Panc1 (cell line): ENCODE results near the gene CISTR. TPM values are rescaled to one million over a fixed set of nuclear protein-coding genes. Genes with fewer than 3 reads are reported as not detected.

Experiments used
- ATAC-seq: fragments of 200-7000 bp; cut with Tn5 transposase; 2 replicates; pipeline ENCODE4 v1.9.1; 2020; ENCODE audit warnings: mild to moderate bottlenecking, moderate library complexity
- BruUV-seq: library from RNA; stranded (reverse); fragments of 400-500 nt; replicated peaks from 2 replicates; lab custom pipeline; 2021; lab: Mats Ljungman, UMichigan
- CTCF ChIA-PET: fragments of 300-600 bp; sonication (Branson Sonifier 250); formaldehyde crosslinking; loops from one replicate; lab custom pipeline; 2022; ENCODE audit warnings: antibody characterized with exemption; lab: Charles Lee
- POLR2A ChIA-PET: fragments of 300-600 bp; sonication (Branson Sonifier 250); formaldehyde crosslinking; loops from one replicate; lab custom pipeline; 2022; ENCODE audit warnings: antibody characterized with exemption; lab: Charles Lee
- DNase-seq: peaks from one replicate; pipeline ENCODE4 v3.0.0-alpha.2; 2010; ENCODE audit warnings: low read depth, low spot score
- H3K27ac ChIP-seq: 2 replicates; pipeline ENCODE4 v1.5.1; 2011; ENCODE audit warnings: mild to moderate bottlenecking, low read length, inconsistent platforms
- H3K27me3 ChIP-seq: fragments of 200-500 bp; sonication (Bioruptor generic); 2 replicates; pipeline ENCODE4 v1.6.0; 2014; ENCODE audit warnings: low read length, inconsistent platforms; ENCODE audit not compliant: control insufficient read depth, insufficient read depth
- H3K36me3 ChIP-seq: fragments of 200-500 bp; sonication (Bioruptor generic); 2 replicates; pipeline ENCODE4 v1.5.1; 2014; ENCODE audit warnings: inconsistent platforms, mild to moderate bottlenecking, low read length, moderate library complexity; ENCODE audit not compliant: control insufficient read depth, insufficient read depth
- H3K4me1 ChIP-seq: 2 replicates; pipeline ENCODE4 v1.5.1; 2011; ENCODE audit warnings: inconsistent platforms, mild to moderate bottlenecking, low read length, moderate library complexity; ENCODE audit not compliant: control insufficient read depth, insufficient read depth
- H3K4me3 ChIP-seq, 2 experiments: 2 replicates each; pipeline ENCODE4 v1.5.1; 2011 to 2012; ENCODE audit warnings: low read depth in 2 of 2, low read length in 2 of 2, mild to moderate bottlenecking in 2 of 2, inconsistent platforms in 1 of 2, moderate library complexity in 1 of 2
- H3K9me3 ChIP-seq: fragments of 200-500 bp; sonication (Bioruptor generic); 2 replicates; pipeline ENCODE4 v1.5.1; 2014; ENCODE audit warnings: low read depth, mild to moderate bottlenecking, inconsistent platforms, low read length, moderate library complexity; ENCODE audit not compliant: control insufficient read depth, insufficient read depth
- CTCF ChIP-seq: fragments of 450-650 bp; IDR thresholded peaks from 2 replicates; pipeline ENCODE4 v1.5.1; 2017; ENCODE audit warnings: mild to moderate bottlenecking
- POLR2AphosphoS5 ChIP-seq: IDR thresholded peaks from 2 replicates; pipeline ENCODE4 v1.6.1; 2012; ENCODE audit warnings: mild to moderate bottlenecking, low read depth, low read length, moderate library complexity
- REST ChIP-seq, 2 experiments: IDR thresholded peaks; 2 replicates each; pipeline ENCODE4 v1.6.1; 2011 to 2012; ENCODE audit warnings: low read depth in 2 of 2, control low read depth in 1 of 2, low read length in 1 of 2, mild to moderate bottlenecking in 1 of 2, moderate library complexity in 1 of 2; ENCODE audit not compliant: insufficient read depth in 1 of 2
- SIN3A ChIP-seq: IDR thresholded peaks from 2 replicates; pipeline ENCODE4 v1.6.1; 2012; ENCODE audit warnings: low read depth, mild to moderate bottlenecking, low read length, moderate library complexity, borderline replicate concordance; ENCODE audit not compliant: insufficient read depth
- TCF7L2 ChIP-seq: IDR thresholded peaks from 2 replicates; pipeline ENCODE4 v1.6.1; 2011; ENCODE audit warnings: mild to moderate bottlenecking, low read depth, low read length, inconsistent platforms
- in situ Hi-C: cut with HindIII; loops from 2 replicates; pipeline ENCODE4 v1.10.0; 2016; ENCODE audit warnings: low sequenced_read_pairs, low pct_unique_long_range_greater_than_20kb
- intact Hi-C: fragments of 100-400 bp; cut with micrococcal nuclease; formaldehyde crosslinking; loops from one replicate; pipeline ENCODE4 v1.10.0; 2022; ENCODE audit not compliant: unreplicated experiment
- total RNA-seq: library from RNA; stranded (reverse); gene quantifications from one replicate; pipeline ENCODE4 v1.2.1, GENCODE V29; 2021; ENCODE audit not compliant: unreplicated experiment

CISTR gene
- total RNA-seq, 1 experiment from 2014 or later = not detected

- no peaks in the 10 kb centered on the region; the same call in 1 of the 2 replicates for H3K27me3 ChIP-seq
- no peaks in the 10 kb centered on the region for H3K4me1 ChIP-seq
- TF ChIP-seq POLR2AphosphoS5 (no peak), REST (IDR thresholded peaks at IDR 0.05; ENCODE audit: insufficient read depth in 1 of 2, low read depth in 2 of 2, low read length in 1 of 2) (no peak), TCF7L2 (no peak), CTCF (no peak), SIN3A (no peak)
- BruUV-seq = no TSS peak
- no peak overlapping the region for H3K4me3 ChIP-seq
- intact Hi-C loops (no loop called here), in situ Hi-C loops (no loop called here)
- no peaks in the 10 kb centered on the region for H3K36me3 ChIP-seq
- ATAC-seq (no peak), DNase-seq (no peak)
- POLR2A ChIA-PET = no interaction called here
- CTCF ChIA-PET = interaction anchor here (1.4 kb wide), 1 partner anchor 34 kb away, joined by 6 read pairs; no protein-coding TSS in a partner anchor
- H3K9me3 ChIP-seq = no peaks in the 10 kb centered on the region
- no peak overlapping the region for H3K27ac ChIP-seq
Measured at GRCh38 chr12:53709671-53710070, 42.1 kb downstream of the CISTR start.

GRCh38 chr12:53706080-53706479, 45.7 kb downstream of the CISTR start:
- DNase-seq (no peak), ATAC-seq (no peak)
- no peaks in the 10 kb centered on the region for H3K9me3 ChIP-seq
- intact Hi-C loops = no loop called here
- H3K4me3 ChIP-seq = no peak overlapping the region
- TF ChIP-seq TCF7L2 (no peak), REST (IDR thresholded peaks at IDR 0.05; ENCODE audit: insufficient read depth in 1 of 2, low read depth in 2 of 2, low read length in 1 of 2) (no peak), SIN3A (no peak), CTCF (no peak)
- H3K36me3 ChIP-seq = no peaks in the 10 kb centered on the region
- H3K27ac ChIP-seq = no peak overlapping the region
- peaks cover 3% of the 10 kb centered on the region; the same call in 1 of the 2 replicates for H3K27me3 ChIP-seq
- in situ Hi-C loops = no loop called here
- POLR2A ChIA-PET = no interaction called here
- H3K4me1 ChIP-seq = no peaks in the 10 kb centered on the region
- CTCF ChIA-PET = interaction anchor here (0.7 kb wide), 1 partner anchor 293 kb away, joined by 3 read pairs; no protein-coding TSS in a partner anchor
- BruUV-seq = no TSS peak
